Germinal center (tissue), 1 donor: ENCODE measurements around the gene TSEN34.
A peak's percentile ranks its signal among the peaks of the same experiment; 100 is the strongest.
"Not testable (repeated sequence)": the region's sequence is repeated elsewhere in the genome, so short reads cannot be mapped to it uniquely, and the experiment has no call there.

Experiments
- DNase-seq: peaks from one replicate; pipeline ENCODE4 v3.0.0; 2012; ENCODE audit warnings: mixed read lengths, low spot score

The TSEN34 gene

DNA sequence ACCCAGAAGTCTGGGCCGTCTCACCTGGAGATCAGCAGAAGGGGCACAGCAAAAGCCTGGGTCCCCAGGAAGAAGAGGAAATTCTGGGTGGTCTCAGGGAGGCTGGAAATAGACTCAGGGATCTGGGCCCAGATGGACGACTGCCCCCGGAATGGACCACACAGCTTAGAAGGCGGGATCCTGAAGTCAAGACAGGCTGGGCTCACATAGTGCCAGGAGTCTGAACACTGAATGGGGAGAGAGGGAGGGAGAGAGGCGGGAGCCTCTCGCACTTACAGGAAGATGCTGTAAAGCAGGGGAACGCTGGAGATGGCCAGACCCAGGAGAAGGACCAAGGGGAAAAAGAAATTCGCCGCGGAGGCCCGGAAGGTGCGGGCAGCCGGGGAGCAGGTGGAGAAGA lies 30.3 kb upstream of the TSEN34 start:
- no peak for DNase-seq

DNA sequence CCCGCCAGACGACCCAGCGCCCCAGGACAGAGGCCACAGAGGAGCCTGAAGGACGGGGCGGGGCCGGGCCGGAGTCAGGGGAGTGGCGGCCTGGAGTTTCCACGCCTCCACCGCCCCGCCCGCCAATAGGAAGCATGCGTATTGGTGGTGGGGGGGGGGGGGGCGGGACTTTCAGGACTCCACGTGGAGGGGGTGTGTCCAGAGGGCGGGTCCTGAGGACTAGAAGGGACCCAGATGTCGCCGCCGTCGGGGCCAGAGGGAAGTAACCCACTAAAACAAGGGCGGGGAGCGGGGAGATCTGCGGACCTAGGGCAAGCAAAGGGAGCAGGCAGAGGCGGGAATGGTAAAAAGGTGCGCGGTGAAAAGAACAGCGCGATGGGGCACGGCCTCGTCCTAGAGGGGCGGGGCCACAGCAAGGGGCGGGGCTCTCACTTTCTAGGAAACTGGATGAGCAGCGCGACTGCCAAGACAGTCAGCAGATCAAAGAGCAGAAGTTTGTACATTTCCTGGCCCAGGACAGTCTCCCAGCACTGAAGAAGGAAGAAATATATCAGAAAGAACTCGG lies 28.8 kb upstream of the TSEN34 start:
- DNase-seq, result peak; percentile 91

DNA sequence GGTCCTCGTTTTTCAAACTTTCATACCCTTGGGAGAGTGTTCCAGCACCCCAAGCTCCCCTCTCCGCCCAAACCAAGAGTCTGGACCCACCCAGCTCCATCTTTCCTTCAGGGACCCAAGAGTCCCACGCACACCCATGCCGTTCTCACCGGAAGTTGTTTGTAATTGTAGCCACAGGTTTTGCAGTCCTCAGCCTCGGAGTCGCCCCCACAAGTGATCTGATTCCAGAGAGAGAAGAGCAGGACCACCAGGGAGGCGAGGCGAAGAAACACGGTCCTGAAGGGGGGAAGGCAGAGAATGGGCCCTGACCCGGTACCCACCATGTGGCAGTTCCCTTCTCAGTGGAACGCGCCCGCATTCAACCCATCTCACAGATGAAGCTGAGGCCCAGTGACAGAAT lies 28.2 kb upstream of the TSEN34 start:
- DNase-seq, result no peak

DNA sequence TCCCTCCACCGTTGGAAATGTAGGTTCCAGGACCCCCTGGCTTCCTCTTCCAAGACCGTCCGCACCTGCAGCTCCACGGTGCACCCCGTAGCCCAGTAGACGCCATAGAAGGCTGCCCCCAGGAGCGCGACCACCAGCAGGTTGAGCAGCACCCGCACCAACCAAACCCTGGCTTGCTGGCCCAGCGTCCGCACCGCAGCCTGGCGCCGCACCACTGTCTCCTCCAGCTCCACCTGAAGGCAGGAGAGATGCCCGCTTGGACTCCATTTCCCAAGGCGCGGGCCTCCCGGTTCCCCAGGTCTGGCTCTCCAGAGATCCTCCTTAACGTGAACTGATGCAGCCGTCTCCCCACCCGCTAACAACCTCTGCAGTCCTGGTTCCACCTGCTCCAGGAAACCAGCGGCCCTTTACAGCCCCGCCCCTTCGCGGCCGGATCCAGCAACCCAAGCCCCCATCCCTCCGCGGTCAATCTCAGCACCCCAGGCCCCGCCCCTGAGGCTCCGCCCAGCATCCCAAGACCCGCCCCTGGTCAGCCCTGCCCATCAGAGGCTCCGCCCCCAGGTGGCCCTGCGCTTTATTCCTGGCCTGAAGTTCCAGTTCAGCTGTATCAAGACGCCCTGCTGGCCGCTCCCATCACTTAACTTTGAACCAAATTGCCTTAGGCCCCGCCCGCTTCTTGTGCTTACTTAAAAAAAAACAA lies 26.6 kb upstream of the TSEN34 start:
- DNase-seq, result no peak

DNA sequence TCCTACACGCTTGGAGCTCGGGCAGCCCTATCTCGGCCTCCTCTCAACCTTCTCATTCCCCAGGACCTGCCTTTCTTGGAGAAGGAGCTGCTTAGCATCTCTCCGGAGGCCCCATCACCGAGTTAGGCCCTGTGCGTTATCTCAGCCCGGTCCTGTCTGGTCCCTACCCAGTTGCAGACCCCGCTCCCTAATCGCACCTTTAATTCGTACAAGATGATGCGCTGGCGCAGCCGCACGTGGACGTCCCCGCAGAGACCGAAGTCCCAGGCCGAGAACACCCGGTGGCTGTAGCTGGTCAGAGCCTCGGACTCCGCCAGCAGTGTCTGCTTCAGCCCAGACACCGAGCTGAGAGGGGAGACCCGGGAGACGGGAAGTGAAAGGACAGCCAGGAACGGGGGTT lies 25.9 kb upstream of the TSEN34 start:
- DNase-seq, result no peak

DNA sequence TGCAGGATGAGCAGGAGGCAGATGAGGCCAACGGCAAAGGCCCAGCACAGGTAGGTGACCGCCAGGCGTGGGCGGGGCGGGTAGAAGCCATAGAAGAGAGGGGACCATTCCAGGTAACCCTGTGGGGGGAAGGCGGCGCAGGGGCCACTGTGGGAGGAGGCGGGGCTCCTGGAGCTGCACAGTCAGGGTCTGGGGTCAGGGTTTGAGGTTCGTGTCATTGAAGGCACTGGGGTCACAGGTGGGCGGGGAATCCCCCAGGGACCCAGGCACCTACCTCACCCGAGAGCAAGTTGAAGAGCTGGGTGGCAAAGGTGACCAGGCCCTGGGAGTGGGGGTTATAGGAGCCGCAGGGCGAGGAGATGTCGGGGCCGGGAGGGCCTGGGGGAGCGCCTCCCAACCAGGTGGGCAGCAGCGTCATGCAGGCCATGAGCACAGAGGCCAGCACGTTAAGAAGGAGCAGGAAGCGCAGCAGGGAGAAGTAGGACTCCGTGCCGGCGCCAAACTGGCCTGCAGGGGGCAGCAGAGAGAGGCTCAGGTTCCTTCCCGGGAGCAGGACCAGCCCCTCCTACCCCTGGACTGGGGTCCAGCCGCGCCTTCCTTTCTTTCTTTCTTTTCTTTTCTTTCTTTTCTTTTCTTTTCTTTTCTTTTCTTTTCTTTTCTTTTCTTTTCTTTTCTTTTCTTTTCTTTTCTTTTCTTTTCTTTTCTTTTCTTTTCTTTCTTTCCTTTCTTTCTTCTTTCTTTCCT lies 22.8 kb upstream of the TSEN34 start:
- peak; percentile 87 for DNase-seq

DNA sequence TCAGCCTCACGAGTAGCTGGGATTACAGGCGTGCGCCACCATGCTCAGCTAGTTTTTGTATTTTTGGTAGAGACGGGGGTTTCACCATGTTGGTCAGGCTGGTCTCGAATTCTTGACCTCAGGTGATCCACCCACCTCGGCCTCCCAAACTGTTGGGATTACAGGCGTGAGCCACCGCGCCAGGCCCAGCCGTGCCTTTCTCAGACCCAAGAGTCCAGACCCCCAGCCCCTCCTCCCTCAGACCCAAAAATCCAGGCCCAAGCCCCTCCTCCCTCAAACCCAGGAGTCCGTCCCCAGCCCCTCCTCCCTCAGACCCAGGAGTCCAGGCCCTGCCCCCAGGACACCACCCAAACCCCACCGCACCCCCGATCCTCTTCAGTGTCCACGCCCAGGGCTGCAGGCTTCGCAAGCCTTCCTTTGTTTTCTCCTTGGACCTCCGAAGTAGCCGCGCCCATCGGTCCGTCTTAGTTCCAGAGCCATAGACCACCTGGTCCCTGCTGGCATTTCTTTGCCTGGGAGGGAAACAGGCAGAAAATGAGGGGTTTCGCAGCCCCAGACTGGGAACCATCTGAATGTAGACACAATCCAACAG lies 21.9 kb upstream of the TSEN34 start:
- DNase-seq, result no peak

DNA sequence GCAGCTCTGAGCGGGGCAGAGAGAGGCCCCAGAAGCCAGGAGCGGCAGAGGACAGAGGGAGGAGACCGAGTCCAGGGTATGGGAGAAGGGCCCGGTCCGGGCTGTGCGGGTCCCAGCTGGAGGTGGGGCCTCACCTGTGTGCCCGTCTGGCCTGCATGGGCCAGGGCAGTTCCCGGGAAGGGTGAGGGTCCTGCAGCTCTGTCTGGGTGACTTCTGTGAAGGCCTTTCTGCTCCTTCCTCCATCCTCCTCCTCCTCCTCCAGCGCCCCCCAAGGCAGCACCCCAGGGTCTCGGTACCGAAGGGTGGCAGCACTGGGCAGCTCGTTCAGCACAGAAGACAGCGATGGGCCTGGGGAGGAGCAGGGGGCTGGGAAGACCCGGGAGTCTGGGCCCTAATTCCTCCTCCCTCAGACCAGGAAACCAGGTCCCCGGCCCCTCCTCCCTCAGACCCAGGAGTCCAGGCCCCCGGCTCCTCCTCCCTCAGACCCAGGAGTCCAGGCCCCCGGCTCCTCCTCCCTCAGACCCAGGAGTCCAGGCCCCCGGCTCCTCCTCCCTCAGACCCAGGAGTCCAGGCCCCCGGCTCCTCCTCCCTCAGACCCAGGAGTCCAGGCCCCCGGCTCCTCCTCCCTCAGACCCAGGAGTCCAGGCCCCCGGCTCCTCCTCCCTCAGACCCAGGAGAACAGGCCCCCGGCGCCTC lies 19.2 kb upstream of the TSEN34 start:
- DNase-seq, result not testable (repeated sequence)

DNA sequence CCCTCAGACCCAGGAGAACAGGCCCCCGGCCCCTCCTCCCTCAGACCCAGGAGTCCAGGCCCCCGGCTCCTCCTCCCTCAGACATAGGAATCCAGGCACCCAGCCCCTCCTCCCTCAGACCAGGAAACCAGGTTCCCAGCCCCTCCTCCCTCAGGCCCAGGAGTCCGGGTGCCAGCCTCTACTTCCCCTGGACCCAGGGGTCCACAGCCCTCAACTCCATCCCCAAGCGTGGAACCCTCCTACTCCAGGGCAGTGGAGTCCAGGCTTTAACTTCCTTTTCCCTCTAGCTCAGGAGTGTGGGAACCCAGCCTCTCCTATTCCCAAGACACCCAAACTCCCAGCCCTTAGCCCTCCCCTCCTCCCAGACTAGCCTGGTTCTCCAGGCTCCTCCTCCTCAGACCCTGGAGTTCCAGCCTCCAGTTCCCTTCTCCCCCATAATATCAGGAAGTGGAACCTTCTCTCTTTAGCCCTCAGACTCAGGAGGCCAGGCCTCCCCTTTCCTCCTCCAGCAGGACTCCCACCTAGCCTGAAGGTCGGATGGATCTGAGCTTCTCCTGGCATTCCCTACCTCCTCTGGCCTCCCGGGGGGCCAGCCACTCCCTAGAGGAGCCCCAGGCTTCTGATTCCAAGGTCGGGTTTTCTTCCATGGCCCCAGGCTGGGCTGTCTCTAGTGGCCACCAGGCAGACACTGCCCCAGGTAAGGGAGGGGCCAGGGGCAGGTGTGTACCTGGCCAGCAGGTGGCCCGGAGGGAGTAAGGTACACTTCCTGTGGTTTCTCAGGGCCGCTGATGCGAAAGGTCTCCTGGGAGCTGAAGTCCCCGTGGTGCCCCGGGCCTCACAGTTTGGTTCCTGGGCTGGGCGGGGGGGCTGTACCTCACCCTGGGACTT lies 18.4 kb upstream of the TSEN34 start, which contains the start of gene TMC4:
Gene TMC4 (minus strand): TSS at position 690 of the 888 bp plus-strand sequence. CDS start 43 bp downstream, at position 647.
- peak; percentile 54 for DNase-seq

DNA sequence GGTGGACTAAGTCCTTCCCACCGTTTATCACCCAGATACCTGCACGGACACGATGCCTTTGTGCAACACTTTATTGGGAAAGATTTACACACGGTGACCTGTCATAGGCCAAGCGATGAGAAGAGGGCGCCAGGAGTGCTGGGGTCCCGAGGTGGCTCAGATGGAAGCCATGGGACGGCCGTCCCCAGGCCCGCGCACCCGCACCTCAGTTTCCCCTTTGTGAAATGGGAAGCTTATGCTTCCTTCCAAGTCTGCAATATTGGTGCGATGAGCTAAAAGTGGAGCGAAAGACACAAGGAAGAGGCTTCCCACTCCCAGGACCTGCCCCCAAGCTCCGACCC lies 17.8 kb upstream of the TSEN34 start:
- no peak for DNase-seq

DNA sequence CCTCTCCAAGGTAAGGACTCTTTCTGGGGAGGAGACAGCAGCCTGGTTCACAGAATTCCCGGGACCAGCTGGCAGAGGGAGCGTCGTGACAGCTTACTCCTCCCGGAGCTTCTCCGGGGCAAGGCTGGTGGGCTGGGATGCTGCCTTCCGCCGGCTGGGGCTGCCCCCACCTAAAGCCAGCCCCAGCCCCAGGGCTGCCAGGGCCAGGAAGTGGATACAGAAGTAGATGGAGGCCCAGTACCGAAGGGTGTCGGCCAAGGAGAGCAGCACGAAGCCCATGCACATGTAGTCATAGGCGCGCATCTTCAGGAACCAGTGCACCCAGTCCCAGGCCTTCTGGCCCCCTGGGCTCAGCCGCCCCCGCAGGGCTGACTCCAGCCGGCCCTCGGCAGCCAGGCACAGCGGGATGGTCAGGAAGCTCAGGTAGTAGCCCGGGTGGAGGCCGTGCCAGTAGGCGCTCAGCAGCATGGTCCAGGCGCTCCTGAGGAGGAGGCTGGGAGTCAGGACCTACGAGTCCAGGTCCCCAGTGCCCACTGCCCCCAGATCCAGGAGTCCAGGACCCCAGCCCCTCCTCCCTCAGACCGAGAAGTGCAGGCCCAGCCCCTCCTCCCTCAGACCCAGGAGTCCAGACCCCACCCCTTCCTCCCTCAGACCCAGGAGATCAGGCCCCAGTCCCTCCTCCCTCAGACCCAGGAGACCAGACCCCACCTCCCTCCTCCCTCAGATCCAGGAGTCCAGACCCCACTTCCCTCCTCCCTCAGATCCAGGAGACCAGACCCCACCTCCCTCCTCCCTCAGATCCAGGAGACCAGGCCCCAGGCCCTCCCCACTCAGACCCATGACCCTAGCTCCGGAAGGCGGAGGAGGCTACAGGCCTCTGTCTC lies 16.9 kb upstream of the TSEN34 start:
- DNase-seq, result no peak

DNA sequence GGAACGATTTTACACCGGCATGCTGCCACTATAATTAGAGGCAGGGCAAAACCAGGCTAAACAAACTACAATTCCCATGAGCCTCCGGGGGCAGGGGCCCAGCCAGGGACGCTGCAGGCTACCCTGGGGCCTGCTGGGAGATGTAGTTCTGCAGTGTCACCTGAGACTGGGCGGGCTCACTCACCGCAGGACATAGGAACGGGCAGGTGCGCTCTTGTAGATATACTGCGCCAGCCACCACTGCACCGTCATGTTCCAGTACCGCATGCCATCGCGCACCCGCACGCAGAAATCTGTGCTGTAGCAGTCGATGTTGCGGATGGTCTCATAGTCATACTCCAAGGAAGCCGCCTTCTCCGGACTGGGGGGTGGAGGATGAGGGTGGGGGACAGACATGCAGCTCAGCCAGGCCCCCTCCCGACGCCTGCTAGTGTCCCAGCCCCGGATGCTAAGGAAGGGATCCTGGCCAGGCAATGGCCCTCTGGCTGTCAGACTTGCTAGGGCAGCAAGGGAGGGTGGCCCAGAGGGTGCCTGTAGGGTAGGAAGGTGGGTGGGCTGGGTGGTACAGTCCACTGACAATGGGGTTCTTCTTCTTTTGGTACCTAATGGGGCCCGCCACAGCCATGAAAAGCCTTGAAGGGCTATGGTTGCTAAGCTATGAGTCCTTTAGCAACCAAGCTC lies 12.4 kb upstream of the TSEN34 start:
- DNase-seq, result no peak

DNA sequence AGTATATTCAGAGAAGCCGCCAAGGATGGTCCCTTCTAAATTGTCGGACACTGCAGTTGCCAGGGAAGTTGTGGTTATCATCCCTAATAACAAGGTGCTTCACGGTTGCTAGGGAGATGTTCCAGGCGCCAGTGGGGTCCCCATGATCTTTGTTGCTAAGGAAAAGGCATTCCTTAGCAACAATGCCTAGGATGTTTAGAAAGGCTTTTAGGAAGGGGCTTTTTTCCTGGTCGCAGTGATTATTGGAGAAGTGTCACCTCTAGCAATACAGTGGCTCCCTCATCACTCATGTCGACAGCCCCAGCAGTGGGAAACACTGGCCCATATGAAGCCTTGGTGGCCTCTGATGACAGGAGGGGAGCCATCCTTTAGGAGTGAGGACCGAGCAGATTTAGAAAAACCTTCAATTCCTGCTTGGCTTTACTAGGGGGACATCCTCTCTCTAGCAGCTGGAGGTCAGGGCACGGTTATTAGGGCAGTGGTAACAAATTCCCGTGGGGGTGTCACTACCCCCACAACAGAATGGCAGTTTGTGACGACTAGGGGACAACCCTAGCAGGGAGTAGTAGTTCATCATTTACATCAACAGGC lies 11.8 kb upstream of the TSEN34 start:
- DNase-seq, result no peak

DNA sequence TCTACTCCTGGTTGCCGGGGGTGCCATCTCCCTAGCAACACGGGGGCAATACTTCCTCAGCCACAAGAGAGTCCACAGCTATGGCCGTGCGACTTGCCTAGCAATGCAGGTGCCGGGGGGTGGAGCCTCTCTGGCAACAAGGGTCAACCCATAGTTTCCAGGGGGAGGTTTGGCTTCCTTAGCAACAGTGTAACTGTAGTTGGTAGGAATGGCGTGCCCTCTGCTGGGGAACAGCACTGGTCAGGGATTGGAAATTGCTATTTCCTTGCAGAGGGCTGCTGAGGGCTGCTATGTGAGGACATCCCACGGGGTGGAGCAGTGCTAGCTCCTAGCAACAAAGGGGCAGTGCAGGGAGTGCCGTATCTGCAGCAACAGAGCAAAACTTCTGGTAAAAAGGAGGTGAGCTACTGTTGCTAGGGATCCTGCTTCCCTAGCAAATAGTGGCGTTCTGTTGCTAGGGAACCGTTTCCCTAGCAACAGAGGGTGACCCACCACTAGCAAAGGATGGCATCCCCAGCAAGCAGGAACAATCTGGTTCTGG lies 11.1 kb upstream of the TSEN34 start:
- no peak for DNase-seq

DNA sequence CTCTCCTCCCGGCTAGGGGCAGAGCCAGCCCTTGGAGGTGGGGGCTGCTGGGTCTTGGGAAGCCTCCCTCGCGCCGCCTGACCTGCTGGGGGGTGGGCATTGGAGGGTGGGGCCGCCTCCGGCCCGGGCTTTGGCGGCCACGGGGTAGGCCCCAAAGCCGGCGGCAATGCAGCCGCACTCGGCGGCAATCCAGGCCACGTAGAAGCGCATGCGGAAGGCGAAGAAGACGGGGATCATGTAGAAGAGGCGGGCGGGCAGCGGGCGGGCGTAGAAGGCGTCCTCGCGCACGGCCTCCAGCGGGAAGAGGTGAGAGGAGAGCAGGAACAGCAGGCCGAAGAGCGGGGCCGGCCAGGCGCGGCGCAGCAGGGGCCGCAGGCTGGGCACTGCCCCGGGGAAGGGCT lies 10.4 kb upstream of the TSEN34 start:
- DNase-seq, result no peak

DNA sequence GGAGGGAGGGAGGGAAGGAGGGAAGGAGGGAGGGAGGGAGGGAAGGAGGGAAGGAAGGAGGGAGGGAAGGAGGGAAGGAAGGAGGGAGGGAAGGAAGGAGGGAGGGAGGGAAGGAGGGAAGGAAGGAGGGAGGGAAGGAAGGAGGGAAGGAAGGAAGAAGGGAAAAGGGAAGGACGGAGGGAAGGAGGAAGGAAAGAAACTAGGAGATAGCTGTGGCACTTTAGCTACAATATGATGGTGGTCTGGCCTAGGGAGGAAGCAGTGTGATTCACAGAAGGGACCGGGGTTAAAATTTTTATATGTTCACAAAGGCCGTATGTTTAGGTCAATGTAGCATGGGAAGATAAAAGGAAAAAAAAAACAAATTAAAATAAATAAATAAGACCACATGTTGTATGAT lies 9.2 kb upstream of the TSEN34 start:
- DNase-seq, result not testable (repeated sequence)

DNA sequence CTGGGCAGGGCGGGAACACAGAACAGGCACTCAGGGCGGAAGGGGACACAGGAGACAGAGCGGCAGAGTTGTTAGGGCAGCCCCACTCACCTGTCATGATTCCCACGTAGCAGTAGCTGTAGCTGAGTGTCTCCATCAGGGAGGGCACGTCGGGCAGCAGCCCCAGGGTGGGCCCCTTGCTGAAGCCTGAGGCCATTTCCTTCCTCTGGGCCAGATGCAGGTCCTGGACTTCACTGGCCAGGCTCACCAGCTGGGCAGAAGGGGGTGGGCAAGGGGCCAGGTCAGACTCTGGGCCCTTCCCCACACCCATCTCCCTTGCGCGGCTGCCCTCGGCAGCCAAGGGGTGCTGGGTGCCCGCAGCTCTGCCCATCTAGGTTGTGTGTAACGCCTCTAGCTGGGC lies 7.7 kb upstream of the TSEN34 start:
- DNase-seq, result no peak

DNA sequence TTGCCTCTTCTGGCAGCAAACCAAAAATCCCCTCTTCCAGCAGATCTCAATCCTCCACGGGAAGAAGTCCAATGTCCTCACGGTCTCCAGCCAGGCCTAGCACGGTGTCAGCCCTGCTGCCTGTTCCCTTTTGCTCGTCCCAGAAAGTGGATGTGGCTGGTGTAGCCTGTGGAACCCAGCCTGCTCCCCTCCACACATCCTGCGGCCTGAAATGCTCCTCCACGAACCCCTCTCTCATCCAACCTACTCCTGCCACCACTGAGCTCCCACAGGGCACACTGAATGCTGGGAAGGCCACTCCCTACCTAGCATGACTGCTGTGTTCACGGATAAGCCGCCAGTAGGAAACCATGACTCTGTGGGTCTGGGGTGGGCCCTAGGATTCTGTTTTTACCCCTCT lies 4.8 kb upstream of the TSEN34 start:
- DNase-seq, result no peak

DNA sequence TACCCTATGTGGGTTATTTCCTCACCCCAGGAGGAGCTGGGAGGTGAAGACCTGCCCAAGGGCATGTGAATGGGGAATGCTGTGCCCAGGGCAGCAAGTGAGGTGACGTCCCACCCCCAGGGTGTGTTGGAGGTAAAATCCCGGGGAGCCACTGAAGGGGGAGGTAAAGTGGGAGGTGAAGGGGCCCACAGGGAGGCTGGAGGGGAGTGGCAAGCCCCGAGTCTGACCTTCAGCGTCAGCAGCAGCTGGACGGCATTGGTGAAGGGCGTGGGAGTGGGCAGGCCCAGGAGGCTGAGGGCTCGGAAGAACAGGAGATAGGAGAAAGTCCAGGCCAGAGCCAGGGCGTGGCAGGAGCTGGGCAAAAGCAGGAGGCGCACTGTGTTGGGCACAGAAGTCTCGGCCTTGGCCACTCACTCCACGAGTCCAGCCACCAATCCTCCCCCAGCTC lies 4.2 kb upstream of the TSEN34 start:
- no peak for DNase-seq
